K562 (cell line): ENCODE data around the gene SETD3. TPM values are rescaled to one million over a fixed set of nuclear protein-coding genes. Genes with fewer than 3 reads are reported as not detected.

Source experiments
- ATAC-seq: fragments of 200-7000 bp; cut with Tn5 transposase; 3 replicates; pipeline ENCODE4 v1.9.1; 2020; ENCODE audit warnings: moderate library complexity
- BruUV-seq: library from RNA; stranded (reverse); fragments of 400-500 nt; replicated peaks from 2 replicates; lab custom pipeline; 2021; lab: Mats Ljungman, UMichigan
- CTCF ChIA-PET: fragments of 300-600 bp; formaldehyde crosslinking; extraction: SDS; loops from one replicate; lab custom pipeline; 2021; ENCODE audit warnings: low intra/inter-chr PET ratio; lab: Yijun Ruan, JAX
- POLR2A ChIA-PET: fragments of 300-600, 350-650 bp; sonication (Branson Sonifier 250); formaldehyde crosslinking; extraction: SDS; loops from one replicate; lab custom pipeline; 2021; ENCODE audit warnings: antibody characterized with exemption, inconsistent platforms; lab: Yijun Ruan, JAX
- DNase-seq, 4 experiments: peaks; one replicate each; pipeline versions ENCODE4 v3.0.0 to v3.0.0-alpha.2; 2011 to 2018; ENCODE audit warnings: low spot score in 3 of 4, mixed read lengths in 3 of 4; ENCODE audit errors: extremely low read depth in 1 of 4
- FAIRE-seq: peaks from 2 replicates; lab custom pipeline; 2011; peaks lifted over from hg19 to GRCh38; lab: Jason Lieb, UNC
- H2AFZ ChIP-seq: 2 replicates; pipeline ENCODE4 v1.6.0; 2011; ENCODE audit warnings: low read depth, low read length, control low read depth, inconsistent platforms
- H3K27ac ChIP-seq: fragments of 200-600 bp; 3 replicates; pipeline ENCODE4 v1.8.0; 2011; ENCODE audit warnings: low read depth, mild to moderate bottlenecking, control low read depth, inconsistent platforms, low read length, moderate library complexity, mixed read lengths; ENCODE audit errors: extremely low read depth
- H3K27me3 ChIP-seq, 2 experiments: fragments of 300-600 bp in 1 of 2; 2 replicates in 1 of 2; 3 replicates in 1 of 2; pipeline versions ENCODE4 v1.6.0 to v1.8.0; 2011; ENCODE audit warnings: inconsistent platforms in 2 of 2, low read length in 2 of 2, mild to moderate bottlenecking in 1 of 2, mixed read lengths in 1 of 2, moderate library complexity in 1 of 2; ENCODE audit not compliant: control insufficient read depth in 2 of 2, insufficient read depth in 2 of 2
- H3K36me3 ChIP-seq: fragments of 300-600 bp; 3 replicates; pipeline ENCODE4 v1.8.0; 2011; ENCODE audit warnings: mild to moderate bottlenecking, low read length, inconsistent platforms; ENCODE audit not compliant: control insufficient read depth, insufficient read depth
- H3K4me1 ChIP-seq, 2 experiments: fragments of 200-600 bp in 1 of 2; replicated peaks in 1 of 2; 2 replicates in 1 of 2; 3 replicates in 1 of 2; pipeline versions ENCODE4 v1.5.1 to v1.8.0; 2011; ENCODE audit warnings: inconsistent platforms in 2 of 2, low read length in 2 of 2, mild to moderate bottlenecking in 1 of 2, mixed read lengths in 1 of 2, moderate library complexity in 1 of 2; ENCODE audit not compliant: control insufficient read depth in 2 of 2, insufficient read depth in 2 of 2
- H3K4me2 ChIP-seq: 2 replicates; pipeline ENCODE4 v1.6.1; 2011; ENCODE audit warnings: low read length, control low read depth, inconsistent platforms, mixed read lengths; ENCODE audit not compliant: insufficient read depth
- H3K4me3 ChIP-seq: fragments of 200-600 bp; sonication (generic), shearing (Covaris generic); 2 replicates; pipeline ENCODE4 v1.5.1; 2016; ENCODE audit warnings: control low read depth, inconsistent platforms
- H3K79me2 ChIP-seq: fragments of 200-600 bp; 3 replicates; pipeline ENCODE4 v1.8.0; 2011; ENCODE audit warnings: low read length, inconsistent platforms; ENCODE audit not compliant: control insufficient read depth, insufficient read depth
- H3K9ac ChIP-seq, 2 experiments: 2 replicates each; pipeline versions ENCODE4 v1.6.0 to v1.6.1; 2011; ENCODE audit warnings: low read depth in 2 of 2, low read length in 2 of 2, control low read depth in 1 of 2, inconsistent platforms in 1 of 2, mild to moderate bottlenecking in 1 of 2, mixed read lengths in 1 of 2; ENCODE audit not compliant: insufficient read depth in 1 of 2
- H3K9me1 ChIP-seq: one replicate; pipeline ENCODE4 v1.6.0; 2011; ENCODE audit warnings: inconsistent platforms, mild to moderate bottlenecking, low read length, moderate library complexity; ENCODE audit not compliant: control insufficient read depth, insufficient read depth
- H3K9me3 ChIP-seq: replicated peaks from 2 replicates; pipeline ENCODE4 v1.5.1; 2011; ENCODE audit warnings: low read depth, low read length, inconsistent platforms; ENCODE audit not compliant: control insufficient read depth, insufficient read depth
- H4K20me1 ChIP-seq: replicated peaks from 2 replicates; pipeline ENCODE4 v1.6.1; 2011; ENCODE audit warnings: low read length, inconsistent platforms, mixed read lengths; ENCODE audit not compliant: control insufficient read depth, insufficient read depth
- BRF2 ChIP-seq: IDR thresholded peaks from 3 replicates; pipeline ENCODE4 v1.6.1; 2011; ENCODE audit warnings: borderline replicate concordance, mild to moderate bottlenecking; ENCODE audit not compliant: insufficient read length, insufficient read depth
- CBX1 ChIP-seq: sonication (generic); IDR thresholded peaks from 2 replicates; pipeline ENCODE4 v1.6.1; 2016; ENCODE audit warnings: antibody characterized with exemption, low read depth, mild to moderate bottlenecking
- KDM2B ChIP-seq: fragments of 250-450 bp; sonication (Bioruptor Pico); IDR thresholded peaks from 2 replicates; pipeline ENCODE4 v1.8.0; 2021; ENCODE audit warnings: mild to moderate bottlenecking, moderate library complexity
- MCM2 ChIP-seq: fragments of 450-650 bp; IDR thresholded peaks from 2 replicates; pipeline ENCODE4 v1.6.1; 2017; ENCODE audit warnings: low read depth, mild to moderate bottlenecking
- MLLT1 ChIP-seq, 2 experiments: fragments of 450-650 bp; IDR thresholded peaks; 2 replicates each; pipeline ENCODE4 v1.6.1; 2016
- PHF21A ChIP-seq: fragments of 450-650 bp; IDR thresholded peaks from 2 replicates; pipeline ENCODE4 v1.6.1; 2017; ENCODE audit warnings: low read depth, borderline replicate concordance
- PHF8 ChIP-seq: fragments of 200-600 bp; sonication (generic); IDR thresholded peaks from 2 replicates; pipeline ENCODE4 v1.6.1; 2012; ENCODE audit warnings: mixed run types, mild to moderate bottlenecking, inconsistent platforms, low read length, moderate library complexity, borderline replicate concordance
- PPARD ChIP-seq: fragments of 250-450 bp; sonication (Bioruptor Pico); IDR thresholded peaks from 2 replicates; pipeline ENCODE4 v1.8.0; 2022; ENCODE audit warnings: inconsistent platforms, mild to moderate bottlenecking, moderate library complexity
- SLC30A9 ChIP-seq: fragments of 250-450 bp; sonication (Bioruptor Pico); IDR thresholded peaks from 2 replicates; pipeline ENCODE4 v1.8.0; 2022; ENCODE audit warnings: mild to moderate bottlenecking, moderate library complexity
- TAF1 ChIP-seq: IDR thresholded peaks from 2 replicates; pipeline ENCODE4 v1.6.1; 2011; ENCODE audit warnings: mild to moderate bottlenecking, low read length, moderate library complexity; ENCODE audit not compliant: insufficient read depth, control insufficient read depth, severe bottlenecking; ENCODE audit errors: extremely low read depth
- XRCC5 ChIP-seq: fragments of 200-400 bp; formaldehyde crosslinking; IDR thresholded peaks from 2 replicates; pipeline ENCODE4 v1.6.1; 2017; ENCODE audit warnings: low read depth, mild to moderate bottlenecking, low read length
- ZBTB8A ChIP-seq: fragments of 450-650 bp; IDR thresholded peaks from 2 replicates; pipeline ENCODE4 v1.6.1; 2018; ENCODE audit warnings: mild to moderate bottlenecking, moderate library complexity; ENCODE audit not compliant: partially characterized antibody
- ZC3H4 ChIP-seq: sonication (generic); formaldehyde crosslinking; IDR thresholded peaks from 2 replicates; pipeline ENCODE4 v1.9.0; 2021; ENCODE audit warnings: missing genetic modification reagents, borderline replicate concordance
- ZNF175 ChIP-seq: fragments of 200-800 bp; sonication (Bioruptor generic); IDR thresholded peaks from 2 replicates; pipeline ENCODE4 v1.6.1; 2016; ENCODE audit warnings: low read depth, mild to moderate bottlenecking, missing genetic modification characterization, missing compliant biosample characterization
- ZNF23 ChIP-seq: fragments of 250-450 bp; sonication (Bioruptor Pico); IDR thresholded peaks from 2 replicates; pipeline ENCODE4 v1.4.0; 2020; ENCODE audit warnings: mild to moderate bottlenecking
- ZNF280B ChIP-seq: fragments of 250-450 bp; sonication (Bioruptor Pico); IDR thresholded peaks from 2 replicates; pipeline ENCODE4 v1.5.1; 2021; ENCODE audit warnings: mild to moderate bottlenecking
- WGBS: fragments of 100-300 bp; shearing (Covaris generic); methylation state at CpG from one replicate; pipeline ENCODE4 v1.1.6; 2016; ENCODE audit warnings: low coverage, mixed read lengths; ENCODE audit not compliant: insufficient coverage; ENCODE audit errors: missing lambda C conversion rate; 5-methylcytosine and 5-hydroxymethylcytosine counted together
- in situ Hi-C: fragments of 300-500 bp; cut with MboI; formaldehyde crosslinking; loops from 4 replicates; pipeline ENCODE4 v1.15.0; 2018; ENCODE audit warnings: inconsistent platforms, mixed read lengths
- intact Hi-C: fragments of 100-400 bp; cut with micrococcal nuclease; formaldehyde crosslinking; loops from 2 replicates; pipeline ENCODE4 v1.14.2; 2022
- polyA plus RNA-seq, 8 experiments: library from polyadenylated mRNA; depleted of rRNA in 4 of 8; stranded (reverse) in 5 of 8; unstranded in 3 of 8; fragments of >200 nt; fragmentation: Nextera tagmentation in 2 of 8; fragmentation: Illumina TruSeq in 1 of 8; extraction: Ambion mirVana in 2 of 8; extraction: Trizol in 1 of 8; gene quantifications; 2 replicates each; pipeline versions ENCODE4 v1.2.1 to v1.2.3, GENCODE V29; 2011 to 2014; ENCODE audit warnings: inconsistent platforms in 1 of 8, missing spikeins in 1 of 8
- total RNA-seq, 7 experiments: library from RNA; depleted of rRNA in 6 of 7; stranded (reverse); fragments of >200 nt in 6 of 7; fragmentation: Illumina TruSeq in 2 of 7; extraction: Trizol in 2 of 7; gene quantifications; 2 replicates each; pipeline versions ENCODE4 v1.2.1 to v1.2.3, GENCODE V29; 2011 to 2021; ENCODE audit warnings: low replicate concordance in 1 of 7
- TF ChIP-seq, protein P1 (sequence below): fragments of 450-650 bp; formaldehyde crosslinking; IDR thresholded peaks from 2 replicates; pipeline ENCODE4 v1.4.0; 2020; ENCODE audit warnings: mild to moderate bottlenecking

SETD3 gene
- total and polyA plus RNA-seq, 9 of the 15 experiments (the other 6 are each of a cell fraction or from before 2014, with no cell fraction given) = 8.5 to 35.9 (median 26.5) TPM

DNA sequence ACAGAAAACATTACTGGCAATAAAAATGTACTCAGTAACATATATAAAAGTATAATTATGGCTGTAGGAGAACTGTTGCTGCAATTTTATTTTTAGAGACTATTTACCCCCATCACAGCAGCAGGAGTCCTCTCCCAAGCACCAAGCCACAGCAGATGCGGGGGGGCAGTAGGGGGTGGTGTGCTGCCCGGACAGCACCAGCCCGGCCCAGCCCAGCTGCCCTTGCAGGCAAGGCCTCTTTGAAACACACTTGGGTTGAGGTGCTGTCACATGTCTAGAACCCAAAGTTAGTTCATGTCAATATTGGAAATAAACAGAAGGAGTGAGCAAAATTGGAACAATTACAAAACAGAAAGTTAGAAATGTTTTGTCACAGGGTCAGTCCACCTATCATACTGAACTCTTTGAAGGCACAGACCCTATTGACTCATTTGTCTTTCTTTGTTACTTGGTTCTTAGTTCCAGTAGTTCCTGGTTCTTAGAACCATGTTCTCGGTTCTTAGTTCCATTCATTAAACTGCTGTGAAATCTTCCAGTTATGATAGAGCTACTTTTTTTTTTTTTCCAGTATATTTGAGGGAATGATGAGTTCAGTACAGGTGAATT lies 23.3 kb upstream of the SETD3 start:
- no peak overlapping the region for H3K4me3 ChIP-seq
- no peaks in the 10 kb centered on the region for H3K27me3 ChIP-seq
- no peaks in the 10 kb centered on the region for H3K9me3 ChIP-seq
- no peaks in the 10 kb centered on the region for H3K79me2 ChIP-seq
- ATAC-seq (no peak), FAIRE-seq (no peak), DNase-seq (no peak)
- no peak overlapping the region for H3K4me2 ChIP-seq
- H3K9me1 ChIP-seq = no peaks in the 10 kb centered on the region
- ChIA-PET POLR2A (interaction anchor here (0.8 kb wide), 1 partner anchor 8 kb away, joined by 3 read pairs; no protein-coding TSS in a partner anchor), CTCF (no interaction called here)
- no peak overlapping the region for H3K9ac ChIP-seq
- 0 out of 2 replicates have a peak, but pooled peaks cover 2% of the 10 kb centered on the region for H4K20me1 ChIP-seq
- intact Hi-C loops = no loop called here
- H2AFZ ChIP-seq = no peak overlapping the region
- H3K36me3 ChIP-seq = peaks cover 94% of the 10 kb centered on the region
- BruUV-seq = no TSS peak
- WGBS = 84% methylated on average over 3 of the region's 4 CpGs
- 0 out of 5 replicates have a peak, but pooled peaks cover 0 to 1% of the 10 kb centered on the region in 2 experiments for H3K4me1 ChIP-seq
- TF ChIP-seq ZC3H4 (CRISPR knock-in tag) (no peak), PPARD (CRISPR knock-in tag) (no peak), CBX1 (no peak), PHF21A (no peak), ZNF23 (CRISPR knock-in tag) (no peak), MLLT1 (IDR thresholded peaks at IDR 0.05) (no peak), MCM2 (no peak), XRCC5 (no peak), ZBTB8A (no peak), KDM2B (CRISPR knock-in tag) (no peak), ZNF175 (CRISPR knock-in tag) (no peak), ZNF280B (CRISPR knock-in tag) (no peak), PHF8 (no peak), BRF2 (no peak), SLC30A9 (CRISPR knock-in tag) (no peak), TAF1 (no peak)
- TF ChIP-seq, protein P1, sequence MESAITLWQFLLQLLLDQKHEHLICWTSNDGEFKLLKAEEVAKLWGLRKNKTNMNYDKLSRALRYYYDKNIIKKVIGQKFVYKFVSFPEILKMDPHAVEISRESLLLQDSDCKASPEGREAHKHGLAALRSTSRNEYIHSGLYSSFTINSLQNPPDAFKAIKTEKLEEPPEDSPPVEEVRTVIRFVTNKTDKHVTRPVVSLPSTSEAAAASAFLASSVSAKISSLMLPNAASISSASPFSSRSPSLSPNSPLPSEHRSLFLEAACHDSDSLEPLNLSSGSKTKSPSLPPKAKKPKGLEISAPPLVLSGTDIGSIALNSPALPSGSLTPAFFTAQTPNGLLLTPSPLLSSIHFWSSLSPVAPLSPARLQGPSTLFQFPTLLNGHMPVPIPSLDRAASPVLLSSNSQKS (CRISPR knock-in tag) = no peak
- in situ Hi-C loops = no loop called here
- H3K27ac ChIP-seq = no peak overlapping the region
